K562 (cell line): ENCODE results near the gene IRF3.

Experiments
- NCOR1 ChIP-seq: fragments of 450-650 bp; IDR thresholded peaks from 2 replicates; pipeline ENCODE4 v1.6.1; 2016; ENCODE audit warnings: mild to moderate bottlenecking, moderate library complexity
- POLR2G ChIP-seq: fragments of 200-400 bp; formaldehyde crosslinking; IDR thresholded peaks from 2 replicates; pipeline ENCODE4 v1.6.1; 2017; ENCODE audit warnings: low read depth, mild to moderate bottlenecking, antibody characterized with exemption, low read length, moderate library complexity
- TF ChIP-seq, protein P1 (sequence below), 3 experiments: IDR thresholded peaks in 2 of 3; conservative IDR thresholded peaks in 1 of 3; 2 replicates each; pipeline ENCODE4 v1.5.1; 2011 to 2012; ENCODE audit warnings: low read length in 3 of 3, mild to moderate bottlenecking in 3 of 3, control low read depth in 2 of 3, improper control_type of control experiment in 1 of 3, inconsistent platforms in 1 of 3, low read depth in 1 of 3, mixed read lengths in 1 of 3, moderate library complexity in 1 of 3; ENCODE audit not compliant: insufficient read depth in 2 of 3
- TF ChIP-seq, protein P2 (sequence below): fragments of 250-450 bp; sonication (Bioruptor Pico); IDR thresholded peaks from 2 replicates; pipeline ENCODE4 v1.5.0; 2020; ENCODE audit warnings: mild to moderate bottlenecking, borderline replicate concordance

- TF ChIP-seq POLR2G (no peak), NCOR1 (no peak)
- TF ChIP-seq, protein P1, sequence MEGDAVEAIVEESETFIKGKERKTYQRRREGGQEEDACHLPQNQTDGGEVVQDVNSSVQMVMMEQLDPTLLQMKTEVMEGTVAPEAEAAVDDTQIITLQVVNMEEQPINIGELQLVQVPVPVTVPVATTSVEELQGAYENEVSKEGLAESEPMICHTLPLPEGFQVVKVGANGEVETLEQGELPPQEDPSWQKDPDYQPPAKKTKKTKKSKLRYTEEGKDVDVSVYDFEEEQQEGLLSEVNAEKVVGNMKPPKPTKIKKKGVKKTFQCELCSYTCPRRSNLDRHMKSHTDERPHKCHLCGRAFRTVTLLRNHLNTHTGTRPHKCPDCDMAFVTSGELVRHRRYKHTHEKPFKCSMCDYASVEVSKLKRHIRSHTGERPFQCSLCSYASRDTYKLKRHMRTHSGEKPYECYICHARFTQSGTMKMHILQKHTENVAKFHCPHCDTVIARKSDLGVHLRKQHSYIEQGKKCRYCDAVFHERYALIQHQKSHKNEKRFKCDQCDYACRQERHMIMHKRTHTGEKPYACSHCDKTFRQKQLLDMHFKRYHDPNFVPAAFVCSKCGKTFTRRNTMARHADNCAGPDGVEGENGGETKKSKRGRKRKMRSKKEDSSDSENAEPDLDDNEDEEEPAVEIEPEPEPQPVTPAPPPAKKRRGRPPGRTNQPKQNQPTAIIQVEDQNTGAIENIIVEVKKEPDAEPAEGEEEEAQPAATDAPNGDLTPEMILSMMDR (IDR thresholded peaks at IDR 0.05 in 2 of 3, conservative IDR thresholded peaks at IDR 0.05 in 1 of 3; ENCODE audit: insufficient read depth in 2 of 3, low read depth in 1 of 3, low read length in 3 of 3), result no peak
- TF ChIP-seq, protein P2, sequence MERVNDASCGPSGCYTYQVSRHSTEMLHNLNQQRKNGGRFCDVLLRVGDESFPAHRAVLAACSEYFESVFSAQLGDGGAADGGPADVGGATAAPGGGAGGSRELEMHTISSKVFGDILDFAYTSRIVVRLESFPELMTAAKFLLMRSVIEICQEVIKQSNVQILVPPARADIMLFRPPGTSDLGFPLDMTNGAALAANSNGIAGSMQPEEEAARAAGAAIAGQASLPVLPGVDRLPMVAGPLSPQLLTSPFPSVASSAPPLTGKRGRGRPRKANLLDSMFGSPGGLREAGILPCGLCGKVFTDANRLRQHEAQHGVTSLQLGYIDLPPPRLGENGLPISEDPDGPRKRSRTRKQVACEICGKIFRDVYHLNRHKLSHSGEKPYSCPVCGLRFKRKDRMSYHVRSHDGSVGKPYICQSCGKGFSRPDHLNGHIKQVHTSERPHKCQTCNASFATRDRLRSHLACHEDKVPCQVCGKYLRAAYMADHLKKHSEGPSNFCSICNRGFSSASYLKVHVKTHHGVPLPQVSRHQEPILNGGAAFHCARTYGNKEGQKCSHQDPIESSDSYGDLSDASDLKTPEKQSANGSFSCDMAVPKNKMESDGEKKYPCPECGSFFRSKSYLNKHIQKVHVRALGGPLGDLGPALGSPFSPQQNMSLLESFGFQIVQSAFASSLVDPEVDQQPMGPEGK (CRISPR knock-in tag), result no peak
Measured at GRCh38 chr19:49651029-49651819, 14.4 kb downstream of the IRF3 start.
